Suprapubic skin (tissue), 4 donors: ENCODE data around the gene HMCN1.

ENCODE experiments used
- CTCF ChIP-seq, 2 donors: fragments of 200-600 bp in 1 of 2; fragments of 450-650 bp in 1 of 2; sonication (generic) in 1 of 2; IDR thresholded peaks; one replicate each; pipeline ENCODE4 v1.5.1; 2016 to 2019; ENCODE audit warnings: antibody characterized with exemption in 2 of 2, mild to moderate bottlenecking in 1 of 2, moderate library complexity in 1 of 2
- EP300 ChIP-seq: sonication (generic); formaldehyde crosslinking; IDR thresholded peaks from one replicate; pipeline ENCODE4 v1.6.1; 2017; ENCODE audit warnings: antibody characterized with exemption
- POLR2A ChIP-seq, 2 donors: fragments of 450-650 bp; IDR thresholded peaks; one replicate each; pipeline ENCODE4 v1.6.1; 2017; ENCODE audit warnings: antibody characterized with exemption in 2 of 2, mild to moderate bottlenecking in 2 of 2, moderate library complexity in 2 of 2
- POLR2AphosphoS5 ChIP-seq, 3 donors: sonication (generic); formaldehyde crosslinking; IDR thresholded peaks; one replicate each; pipeline ENCODE4 v1.6.1; 2017; ENCODE audit warnings: antibody characterized with exemption in 3 of 3

- TF ChIP-seq CTCF (IDR thresholded peaks at IDR 0.05), result no peak
- no peak for TF ChIP-seq POLR2A (IDR thresholded peaks at IDR 0.05)
- no peak for TF ChIP-seq EP300
- no peak for TF ChIP-seq POLR2AphosphoS5 (IDR thresholded peaks at IDR 0.05)
Observed at GRCh38 chr1:185987611-185988321, 253.6 kb downstream of the HMCN1 start.
